Common myeloid progenitor, CD34-positive (primary cell): ENCODE data around the gene TNS4.

ENCODE experiments used
- CTCF ChIA-PET: fragments of 350-600 bp; sonication (Branson Sonifier 250); formaldehyde crosslinking; loops from one replicate; lab custom pipeline; 2021; ENCODE audit warnings: antibody characterized with exemption; lab: Charles Lee
- POLR2A ChIA-PET: fragments of 350-600 bp; sonication (Branson Sonifier 250); formaldehyde crosslinking; loops from one replicate; lab custom pipeline; 2021; ENCODE audit warnings: antibody characterized with exemption; lab: Charles Lee
- DNase-seq, 3 donors: peaks; one replicate each; pipeline versions ENCODE4 v3.0.0 to v3.0.0-alpha.2; 2013
- H3K27ac ChIP-seq, 2 experiments: 1 replicate in 1 of 2; 2 replicates in 1 of 2; pipeline ENCODE4 v1.7.0; 2013; ENCODE audit warnings: inconsistent platforms in 2 of 2, low read length in 2 of 2, mild to moderate bottlenecking in 2 of 2, low read depth in 1 of 2, moderate library complexity in 1 of 2; ENCODE audit not compliant: severe bottlenecking in 2 of 2, insufficient read depth in 1 of 2, poor library complexity in 1 of 2
- H3K27me3 ChIP-seq, 5 experiments: replicated peaks in 2 of 5; 1 replicate in 3 of 5; 2 replicates in 2 of 5; pipeline versions ENCODE4 v1.6.1 to v1.7.0; 2013; ENCODE audit warnings: low read length in 4 of 5, mild to moderate bottlenecking in 2 of 5, moderate library complexity in 2 of 5, inconsistent platforms in 1 of 5; ENCODE audit not compliant: insufficient read depth in 5 of 5, control insufficient read depth in 4 of 5
- H3K36me3 ChIP-seq, 4 experiments: 1 replicate in 2 of 4; 2 replicates in 2 of 4; pipeline versions ENCODE4 v1.6.1 to v1.7.0; 2013; ENCODE audit warnings: low read length in 3 of 4, control low read depth in 1 of 4, mild to moderate bottlenecking in 1 of 4; ENCODE audit not compliant: control insufficient read depth in 4 of 4, insufficient read depth in 4 of 4
- H3K4me1 ChIP-seq, 4 experiments: 1 replicate in 3 of 4; 2 replicates in 1 of 4; pipeline versions ENCODE4 v1.6.1 to v1.7.1; 2013; ENCODE audit warnings: low read length in 3 of 4, mild to moderate bottlenecking in 3 of 4, control low read depth in 1 of 4, inconsistent platforms in 1 of 4, moderate library complexity in 1 of 4; ENCODE audit not compliant: control insufficient read depth in 4 of 4, insufficient read depth in 4 of 4; ENCODE audit errors: control extremely low read depth in 1 of 4
- H3K4me3 ChIP-seq, 7 experiments: 1 replicate in 4 of 7; 2 replicates in 3 of 7; pipeline versions ENCODE4 v1.5.1 to v1.7.0; 2013; ENCODE audit warnings: mild to moderate bottlenecking in 7 of 7, low read length in 6 of 7, moderate library complexity in 6 of 7, inconsistent platforms in 2 of 7, low read depth in 2 of 7, control low read depth in 1 of 7; ENCODE audit not compliant: insufficient read depth in 4 of 7, control insufficient read depth in 1 of 7; ENCODE audit errors: extremely low read depth in 1 of 7
- H3K9me3 ChIP-seq, 5 experiments: 1 replicate in 4 of 5; 2 replicates in 1 of 5; pipeline versions ENCODE4 v1.6.1 to v1.7.1; 2013; ENCODE audit warnings: low read length in 4 of 5, mild to moderate bottlenecking in 2 of 5, inconsistent platforms in 1 of 5, low read depth in 1 of 5, moderate library complexity in 1 of 5; ENCODE audit not compliant: control insufficient read depth in 4 of 5, insufficient read depth in 2 of 5; ENCODE audit errors: control extremely low read depth in 1 of 5
- WGBS: methylation state at CpG from one replicate; pipeline ENCODE4 v1.1.5; 2013; ENCODE audit not compliant: insufficient coverage; 5-methylcytosine and 5-hydroxymethylcytosine counted together

Gene TNS4

DNA sequence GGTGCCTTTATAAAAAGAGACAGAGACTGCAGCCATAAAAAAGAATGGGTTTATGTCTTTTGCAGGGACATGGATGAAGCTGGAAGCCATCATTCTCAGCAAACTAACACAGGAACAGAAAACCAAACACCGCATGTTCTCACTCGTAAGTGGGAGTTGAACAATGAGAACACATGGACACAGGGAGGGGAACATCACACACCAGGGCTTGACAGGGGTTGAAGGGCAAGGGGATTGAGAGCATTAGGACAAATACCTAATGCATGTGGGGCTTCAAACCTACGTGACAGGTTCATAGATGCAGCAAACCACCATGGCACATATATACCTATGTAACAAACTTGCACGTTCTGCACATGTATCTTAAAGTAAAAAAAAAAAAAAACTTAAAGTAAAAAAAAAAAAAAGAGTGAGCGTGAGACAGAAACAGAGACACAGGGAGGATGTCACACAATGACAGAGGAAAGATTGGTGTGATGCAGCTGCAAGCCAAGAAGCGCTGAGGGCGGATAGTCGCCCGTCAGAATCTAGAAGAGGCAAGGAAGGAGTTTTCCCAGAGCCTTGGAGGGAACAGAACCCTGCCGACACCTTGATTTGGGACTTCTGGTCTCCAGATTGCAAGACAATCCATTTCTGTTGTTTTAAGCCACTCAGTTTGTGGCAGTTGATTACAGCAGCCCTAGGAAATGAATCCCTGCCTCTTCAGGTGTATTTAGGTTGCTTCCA, 27.4 kb upstream of the TNS4 start:
- ChIA-PET CTCF (interaction anchor here (1.2 to 20.2 kb wide), 4 partner anchors 26 to 88 kb away, joined by 3 to 401 read pairs (median 34); partner anchors contain the start of genes CCR7 and IGFBP4), POLR2A (interaction anchor here (0.9 kb wide), 1 partner anchor 66 kb away, joined by 3 read pairs; no protein-coding TSS in a partner anchor)
- H3K27ac ChIP-seq = no peak overlapping the region
- peaks cover 0 to 13% (median 2%) of the 10 kb centered on the region in 5 experiments for H3K9me3 ChIP-seq
- peaks cover 0 to 9% (median 0%) of the 10 kb centered on the region in 5 experiments for H3K27me3 ChIP-seq
- H3K4me1 ChIP-seq = peaks cover 3 to 11% (median 7%) of the 10 kb centered on the region in 4 experiments
- no peak for DNase-seq
- H3K36me3 ChIP-seq = no peaks in the 10 kb centered on the region
- H3K4me3 ChIP-seq = no peak overlapping the region
- 98% methylated on average over 6 of the region's 10 CpGs for WGBS

DNA sequence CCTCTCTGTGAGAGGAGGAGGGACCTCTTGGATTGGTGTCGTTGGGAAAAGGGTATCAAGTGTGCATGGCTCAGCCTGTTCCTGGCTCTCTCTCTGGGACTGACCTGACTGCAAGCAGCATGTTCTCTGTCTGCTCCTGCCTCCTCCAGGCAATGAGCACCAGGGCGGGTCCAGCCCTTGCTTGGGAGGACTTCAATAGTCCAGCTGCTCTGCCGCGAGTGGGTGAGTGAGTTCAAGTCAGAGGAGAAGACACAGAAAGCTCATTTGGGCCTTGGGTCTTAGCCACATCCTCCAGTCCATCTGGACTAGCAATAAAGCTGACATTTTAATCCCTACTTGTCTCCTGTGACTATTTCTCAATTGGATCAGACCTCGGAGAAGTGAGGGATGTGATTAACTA, 25.2 kb upstream of the TNS4 start:
- Histone ChIP-seq H3K4me3 (no peak overlapping the region), H3K9me3 (peaks cover 0 to 17% (median 2%) of the 10 kb centered on the region in 5 experiments), H3K36me3 (no peaks in the 10 kb centered on the region), H3K27ac (no peak overlapping the region), H3K27me3 (peaks cover 0 to 13% (median 0%) of the 10 kb centered on the region in 5 experiments), H3K4me1 (no peaks in the 10 kb centered on the region)
- ChIA-PET POLR2A (no interaction called here), CTCF (interaction anchor here (0.6 to 20.2 kb wide), 4 partner anchors 10 to 168 kb away, joined by 3 to 401 read pairs (median 5); partner anchors contain the start of gene CCR7)
- no peak for DNase-seq
- 79% methylated on average over 4 of the region's 5 CpGs for WGBS

DNA sequence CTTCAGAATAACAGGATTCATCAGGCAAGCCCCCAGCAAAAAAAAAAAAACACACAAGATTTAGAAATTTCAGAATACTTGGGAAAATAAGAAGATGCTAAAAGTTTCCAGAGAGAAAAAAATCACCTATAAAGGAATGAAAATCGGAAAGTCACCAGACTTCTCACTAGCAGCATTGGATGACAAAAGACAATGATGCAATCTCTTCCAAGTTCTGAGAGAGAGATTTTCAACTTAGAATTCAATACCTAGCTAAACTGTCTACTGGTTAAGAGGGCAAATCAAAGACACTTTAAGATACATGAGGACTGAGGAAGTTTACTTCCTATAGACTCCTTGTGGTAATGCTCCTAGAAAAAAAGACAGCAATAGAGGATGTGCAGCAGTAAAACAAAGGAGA, 23.9 kb upstream of the TNS4 start:
- DNase-seq = no peak
- Histone ChIP-seq H3K4me3 (no peak overlapping the region), H3K27me3 (peaks cover 0 to 20% (median 2%) of the 10 kb centered on the region in 5 experiments), H3K36me3 (no peaks in the 10 kb centered on the region), H3K4me1 (no peaks in the 10 kb centered on the region), H3K9me3 (peaks cover 0 to 17% (median 2%) of the 10 kb centered on the region in 5 experiments), H3K27ac (no peak overlapping the region)
- WGBS = no CpG with 5 or more reads among the region's 1 CpG
- CTCF ChIA-PET = interaction anchor here (0.9 to 20.2 kb wide), 8 partner anchors 9 to 76 kb away, joined by 3 to 401 read pairs (median 4); partner anchors contain the start of gene CCR7
- POLR2A ChIA-PET = no interaction called here

DNA sequence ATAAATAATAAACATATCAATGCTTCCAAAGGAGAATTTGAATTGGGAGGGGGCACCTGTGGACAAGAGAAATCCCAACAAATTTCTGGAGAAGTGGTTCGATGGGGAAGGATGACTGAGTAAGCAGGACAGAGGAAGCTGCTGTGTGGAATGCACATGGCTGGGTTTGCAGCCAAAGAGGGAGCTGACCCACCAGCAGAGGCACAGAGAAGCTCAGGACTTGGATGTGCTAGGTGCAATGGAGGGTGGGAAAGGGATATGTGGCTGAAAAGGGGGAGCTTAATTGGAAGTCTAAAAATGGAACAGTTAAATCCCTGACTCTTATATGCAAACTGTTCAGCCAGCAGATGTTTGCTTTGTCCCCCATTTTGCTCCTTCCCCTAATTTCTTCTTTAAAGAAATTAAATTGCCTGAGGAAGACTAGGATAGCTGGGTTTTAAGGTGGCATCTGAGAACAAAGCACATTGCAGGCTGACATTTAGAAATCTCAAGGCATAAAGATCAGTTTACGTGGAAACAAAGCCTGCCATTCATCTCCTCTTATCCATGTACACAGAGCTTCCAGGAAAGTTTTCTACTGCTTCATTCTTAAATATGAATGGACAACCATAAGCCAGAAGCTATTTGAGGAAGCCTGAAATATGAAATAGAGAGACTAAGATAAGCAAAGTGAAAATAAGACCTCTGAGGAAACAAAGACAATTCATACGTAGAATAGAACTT, 23.0 kb upstream of the TNS4 start:
- POLR2A ChIA-PET = no interaction called here
- CTCF ChIA-PET = interaction anchor here (0.7 to 20.2 kb wide), 6 partner anchors 9 to 107 kb away, joined by 3 to 401 read pairs (median 4); partner anchors contain the start of genes CCR7 and TOP2A
- Histone ChIP-seq H3K27me3 (peaks cover 0 to 22% (median 2%) of the 10 kb centered on the region in 5 experiments), H3K4me3 (no peak overlapping the region), H3K27ac (no peak overlapping the region), H3K9me3 (peaks cover 0 to 17% (median 2%) of the 10 kb centered on the region in 5 experiments), H3K4me1 (no peaks in the 10 kb centered on the region), H3K36me3 (no peaks in the 10 kb centered on the region)
- 86% methylated on average over 2 of the region's 3 CpGs for WGBS
- DNase-seq = no peak

DNA sequence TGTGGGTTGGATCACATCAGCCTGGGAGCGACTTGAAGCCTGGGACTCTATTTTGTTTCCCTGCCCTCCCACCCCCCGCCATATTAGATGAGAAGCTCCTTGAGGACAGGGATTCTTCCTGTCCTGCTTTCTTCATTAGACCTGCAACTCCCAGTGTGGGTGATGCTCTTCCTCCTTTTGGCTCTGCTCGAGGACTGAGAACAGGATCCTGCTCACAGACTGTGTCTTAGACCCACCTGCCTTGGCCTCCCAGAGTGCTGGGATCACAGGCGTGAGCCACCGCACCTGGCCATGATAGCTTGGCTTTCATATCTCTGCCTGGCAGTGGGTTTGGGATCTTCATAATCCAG, 21.5 kb upstream of the TNS4 start:
- H3K4me3 ChIP-seq = no peak overlapping the region
- POLR2A ChIA-PET = interaction anchor here (0.7 kb wide), 1 partner anchor 67 kb away, joined by 3 read pairs; no protein-coding TSS in a partner anchor
- H3K36me3 ChIP-seq = no peaks in the 10 kb centered on the region
- DNase-seq = no peak
- WGBS = 100% methylated on average over 2 of the region's 5 CpGs
- no peak overlapping the region for H3K27ac ChIP-seq
- H3K27me3 ChIP-seq = peaks cover 0 to 33% (median 7%) of the 10 kb centered on the region in 5 experiments
- H3K9me3 ChIP-seq = peaks cover 0 to 17% (median 2%) of the 10 kb centered on the region in 5 experiments
- peaks cover 0 to 4% (median 3%) of the 10 kb centered on the region in 4 experiments for H3K4me1 ChIP-seq
- CTCF ChIA-PET = interaction anchor here (1.1 to 20.2 kb wide), 2 partner anchors 10 to 32 kb away, joined by 10 to 401 read pairs; partner anchors contain the start of gene CCR7

DNA sequence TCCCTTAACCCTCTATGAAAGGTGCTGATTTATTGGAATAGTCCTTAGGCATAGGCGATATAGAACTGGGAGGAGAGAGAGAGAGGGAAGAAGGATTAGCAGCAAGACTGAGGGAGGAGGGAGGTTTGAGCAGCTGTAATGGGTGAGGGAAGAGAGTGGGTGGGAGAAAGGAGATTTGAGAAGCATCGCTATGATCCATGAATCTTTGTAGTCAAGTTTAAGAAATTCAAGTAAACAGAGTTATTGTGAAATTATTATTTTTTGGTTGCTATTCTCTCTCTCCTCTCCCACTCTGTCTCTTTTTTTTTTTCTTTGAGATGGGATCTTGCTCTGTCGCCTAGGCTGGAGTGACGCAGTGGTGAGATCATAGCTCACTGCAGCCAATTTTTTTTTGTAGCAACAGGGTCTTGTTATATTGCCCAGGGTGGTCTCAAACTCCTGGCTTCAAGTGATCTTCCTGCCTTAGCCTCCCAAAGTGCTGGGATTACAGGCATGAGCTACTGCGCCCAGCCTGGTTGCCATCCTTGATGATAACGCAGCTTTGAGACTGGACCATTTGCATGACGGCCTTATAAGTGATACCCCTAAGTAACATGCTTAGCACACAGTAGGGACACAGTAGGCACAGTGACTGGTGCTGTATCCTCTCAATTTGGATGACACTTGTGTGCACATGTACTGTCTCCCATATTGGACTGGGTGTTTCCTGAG, 21.0 kb upstream of the TNS4 start:
- H3K36me3 ChIP-seq = no peaks in the 10 kb centered on the region
- 97% methylated on average over 6 of the region's 7 CpGs for WGBS
- no peak overlapping the region for H3K27ac ChIP-seq
- H3K9me3 ChIP-seq = peaks cover 0 to 17% (median 2%) of the 10 kb centered on the region in 5 experiments
- ChIA-PET CTCF (interaction anchor here (1.1 to 20.2 kb wide), 2 partner anchors 10 to 32 kb away, joined by 10 to 401 read pairs; partner anchors contain the start of gene CCR7), POLR2A (no interaction called here)
- DNase-seq = no peak
- H3K4me3 ChIP-seq = no peak overlapping the region
- peaks cover 0 to 33% (median 7%) of the 10 kb centered on the region in 5 experiments for H3K27me3 ChIP-seq
- peaks cover 0 to 7% (median 7%) of the 10 kb centered on the region in 4 experiments for H3K4me1 ChIP-seq
